ENCODE results near the gene HSD3B7.

DNA sequence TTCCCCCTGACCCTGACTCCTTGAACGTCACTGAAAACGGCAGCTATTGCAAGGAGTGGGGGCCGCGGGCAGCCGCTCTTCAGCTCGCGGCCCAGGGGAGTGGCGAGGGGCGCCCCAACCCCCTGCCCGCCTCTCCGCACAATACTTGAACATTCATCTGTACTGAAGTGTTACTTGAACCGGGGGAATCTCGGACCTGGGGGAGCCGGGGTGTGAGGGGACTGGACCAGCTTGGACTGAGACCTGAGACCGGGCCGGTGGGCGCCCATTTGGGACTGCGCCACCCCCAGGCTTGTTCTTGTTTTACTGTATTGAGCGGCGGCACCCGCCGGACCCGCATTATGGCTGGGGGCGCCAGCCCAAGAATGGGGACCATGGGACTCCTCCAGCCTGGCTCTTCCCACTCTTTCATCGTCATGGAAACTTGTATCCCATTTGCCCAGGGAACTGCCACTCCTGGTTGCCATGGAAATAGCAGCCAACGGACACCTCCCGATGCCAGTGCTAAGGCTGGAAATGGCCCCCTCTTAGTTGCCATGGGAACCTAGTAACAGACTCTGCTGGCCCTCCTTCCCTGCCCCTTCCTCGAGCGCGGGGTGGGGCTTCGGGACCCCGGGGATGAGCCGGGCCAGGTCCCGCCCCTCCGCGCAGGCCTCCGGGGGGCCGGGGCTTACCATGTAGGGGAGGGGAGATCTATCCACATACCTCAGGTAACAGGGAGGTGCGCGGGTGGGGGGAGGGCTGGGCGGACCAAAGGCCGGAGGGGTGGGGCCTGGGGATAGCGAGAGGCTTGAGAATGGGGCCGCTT lies 36.9 kb upstream of the HSD3B7 start:
- no peak for TF ChIP-seq POLR2A (IDR thresholded peaks at IDR 0.05)
- TF ChIP-seq, protein P1, sequence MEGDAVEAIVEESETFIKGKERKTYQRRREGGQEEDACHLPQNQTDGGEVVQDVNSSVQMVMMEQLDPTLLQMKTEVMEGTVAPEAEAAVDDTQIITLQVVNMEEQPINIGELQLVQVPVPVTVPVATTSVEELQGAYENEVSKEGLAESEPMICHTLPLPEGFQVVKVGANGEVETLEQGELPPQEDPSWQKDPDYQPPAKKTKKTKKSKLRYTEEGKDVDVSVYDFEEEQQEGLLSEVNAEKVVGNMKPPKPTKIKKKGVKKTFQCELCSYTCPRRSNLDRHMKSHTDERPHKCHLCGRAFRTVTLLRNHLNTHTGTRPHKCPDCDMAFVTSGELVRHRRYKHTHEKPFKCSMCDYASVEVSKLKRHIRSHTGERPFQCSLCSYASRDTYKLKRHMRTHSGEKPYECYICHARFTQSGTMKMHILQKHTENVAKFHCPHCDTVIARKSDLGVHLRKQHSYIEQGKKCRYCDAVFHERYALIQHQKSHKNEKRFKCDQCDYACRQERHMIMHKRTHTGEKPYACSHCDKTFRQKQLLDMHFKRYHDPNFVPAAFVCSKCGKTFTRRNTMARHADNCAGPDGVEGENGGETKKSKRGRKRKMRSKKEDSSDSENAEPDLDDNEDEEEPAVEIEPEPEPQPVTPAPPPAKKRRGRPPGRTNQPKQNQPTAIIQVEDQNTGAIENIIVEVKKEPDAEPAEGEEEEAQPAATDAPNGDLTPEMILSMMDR (IDR thresholded peaks at IDR 0.05): no peak

All from Peyer's patch (tissue), 4 donors.